Keratinocyte (primary cell): Measurements from ENCODE around the gene APEX1. TPM values are rescaled to one million over a fixed set of nuclear protein-coding genes. Genes with fewer than 3 reads are reported as not detected.

Experiments
- DNase-seq: peaks from one replicate; pipeline ENCODE4 v3.0.0-alpha.2; 2011; ENCODE audit warnings: low read depth, missing footprints, low spot score
- FAIRE-seq: peaks from 2 replicates; lab custom pipeline; 2011; peaks lifted over from hg19 to GRCh38; lab: Jason Lieb, UNC
- H2AFZ ChIP-seq: 2 replicates; pipeline ENCODE4 v1.6.0; 2012; ENCODE audit warnings: low read length, control low read depth, inconsistent platforms; ENCODE audit not compliant: control insufficient read depth
- H3K27ac ChIP-seq: 2 replicates; pipeline ENCODE4 v1.5.1; 2011; ENCODE audit warnings: low read length; ENCODE audit not compliant: control insufficient read depth, insufficient read depth
- H3K27me3 ChIP-seq: 3 replicates; pipeline ENCODE4 v1.6.0; 2011; ENCODE audit warnings: low read length; ENCODE audit not compliant: control insufficient read depth, insufficient read depth; ENCODE audit errors: extremely low read depth
- H3K36me3 ChIP-seq, 2 experiments: 2 replicates in 1 of 2; 3 replicates in 1 of 2; pipeline ENCODE4 v1.5.1; 2011; ENCODE audit warnings: low read length in 2 of 2, mild to moderate bottlenecking in 1 of 2; ENCODE audit not compliant: control insufficient read depth in 2 of 2, insufficient read depth in 2 of 2; ENCODE audit errors: extremely low read depth in 1 of 2
- H3K4me1 ChIP-seq: 3 replicates; pipeline ENCODE4 v1.5.1; 2011; ENCODE audit warnings: low read length; ENCODE audit not compliant: control insufficient read depth, insufficient read depth; ENCODE audit errors: extremely low read depth
- H3K4me2 ChIP-seq: 3 replicates; pipeline ENCODE4 v1.6.0; 2011; ENCODE audit warnings: low read depth, low read length; ENCODE audit not compliant: control insufficient read depth, insufficient read depth; ENCODE audit errors: extremely low read depth
- H3K4me3 ChIP-seq, 3 experiments: fragments of 200-600 bp in 1 of 3; sonication (generic) in 1 of 3; 2 replicates in 2 of 3; 3 replicates in 1 of 3; pipeline ENCODE4 v1.5.1; 2011 to 2016; ENCODE audit warnings: low read length in 3 of 3, mild to moderate bottlenecking in 3 of 3, control low read depth in 2 of 3, inconsistent platforms in 1 of 3, low read depth in 1 of 3, mixed read lengths in 1 of 3, mixed run types in 1 of 3, moderate library complexity in 1 of 3; ENCODE audit not compliant: control insufficient read depth in 2 of 3, insufficient read depth in 2 of 3; ENCODE audit errors: extremely low read depth in 1 of 3
- H3K79me2 ChIP-seq: 2 replicates; pipeline ENCODE4 v1.6.0; 2012; ENCODE audit warnings: low read length; ENCODE audit not compliant: control insufficient read depth, insufficient read depth
- H3K9ac ChIP-seq: 3 replicates; pipeline ENCODE4 v1.6.0; 2011; ENCODE audit warnings: low read length; ENCODE audit not compliant: control insufficient read depth, insufficient read depth; ENCODE audit errors: extremely low read depth
- H3K9me1 ChIP-seq: 3 replicates; pipeline ENCODE4 v1.6.0; 2011; ENCODE audit warnings: low read length; ENCODE audit not compliant: control insufficient read depth, insufficient read depth; ENCODE audit errors: extremely low read depth
- H3K9me3 ChIP-seq: 2 replicates; pipeline ENCODE4 v1.5.1; 2012; ENCODE audit warnings: low read depth, low read length; ENCODE audit not compliant: control insufficient read depth
- H4K20me1 ChIP-seq: 3 replicates; pipeline ENCODE4 v1.6.0; 2011; ENCODE audit warnings: low read length; ENCODE audit not compliant: control insufficient read depth, insufficient read depth; ENCODE audit errors: extremely low read depth
- EZH2 ChIP-seq: IDR thresholded peaks from one replicate; pipeline ENCODE4 v1.6.1; 2012; ENCODE audit warnings: inconsistent platforms, mild to moderate bottlenecking, low read length, moderate library complexity
- dilution Hi-C: fragments of 300-500 bp; cut with MboI; formaldehyde crosslinking; loops from one replicate; pipeline ENCODE4 v1.7.0; 2020; ENCODE audit warnings: low sequenced_read_pairs; ENCODE audit not compliant: extremely low pct_ligation_motif_present
- polyA plus RNA-seq, 5 experiments: library from polyadenylated mRNA; depleted of rRNA in 3 of 5; stranded (reverse) in 3 of 5; stranded (forward) in 1 of 5; unstranded in 1 of 5; fragments of >200 nt; gene quantifications; 1 replicate in 1 of 5; 2 replicates in 3 of 5; 3 replicates in 1 of 5; pipeline versions ENCODE4 v1.2.1 to v1.2.3, GENCODE V29; 2011 to 2012; ENCODE audit warnings: missing spikeins in 2 of 5, low read depth in 1 of 5, low replicate concordance in 1 of 5
- TF ChIP-seq, protein P1 (sequence below), 3 experiments: IDR thresholded peaks in 1 of 3; conservative IDR thresholded peaks in 1 of 3; optimal IDR thresholded peaks in 1 of 3; 2 replicates in 2 of 3; 3 replicates in 1 of 3; pipeline versions ENCODE3 to v1.5.1; 2011; ENCODE audit warnings: low read length in 3 of 3, mild to moderate bottlenecking in 3 of 3, moderate library complexity in 2 of 3, control low read depth in 1 of 3, inconsistent platforms in 1 of 3; ENCODE audit not compliant: insufficient read depth in 2 of 3; ENCODE audit errors: extremely low read depth in 1 of 3

Gene APEX1
- polyA plus RNA-seq, 1 donor (not counting 4 experiments of a cell fraction or from before 2014, with no cell fraction given) = 234 TPM

DNA sequence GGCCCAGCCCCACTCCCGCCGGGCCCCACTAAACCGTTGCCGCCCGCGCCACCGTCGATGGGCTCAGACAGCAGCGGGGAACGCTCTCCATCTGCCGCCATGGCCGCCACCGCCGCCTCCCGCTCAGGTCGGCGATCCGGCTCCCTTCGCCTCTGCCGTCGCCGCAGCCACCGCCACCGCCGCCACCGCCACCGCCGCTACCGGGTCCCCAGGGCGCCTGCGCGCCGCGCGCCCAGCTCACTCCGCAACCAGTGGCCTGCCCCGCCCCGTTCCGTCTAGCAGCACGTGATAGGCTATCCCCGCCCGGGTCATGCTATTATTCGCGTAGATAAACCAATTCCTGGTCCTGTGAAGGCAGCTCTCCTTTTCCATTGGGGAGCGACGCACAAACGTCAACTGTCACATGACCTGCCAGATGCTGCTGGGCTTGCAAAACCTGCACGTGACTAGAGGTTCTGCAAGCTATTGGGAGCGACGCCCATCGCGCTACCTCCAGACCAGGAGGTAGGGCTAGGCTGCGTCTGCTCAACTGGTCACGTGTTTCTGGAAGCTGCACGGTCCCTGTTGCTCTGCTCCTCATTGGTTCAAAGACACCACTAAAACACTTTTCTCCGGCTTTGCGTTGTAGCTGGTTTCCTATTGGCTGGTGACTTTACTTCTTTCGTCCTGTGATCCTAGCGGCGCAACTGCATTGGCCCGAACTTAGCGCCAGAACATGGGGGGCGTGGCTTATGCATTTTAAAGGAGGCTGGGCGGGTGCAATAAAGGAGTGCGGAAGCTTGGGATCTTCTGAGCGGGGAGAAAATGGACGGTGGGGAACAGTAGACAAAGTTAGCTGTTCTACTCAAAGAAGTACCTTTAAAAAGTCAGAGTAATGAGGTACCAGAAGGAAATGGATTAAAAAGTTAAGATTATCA is 6.5 kb downstream of the APEX1 start, which contains the start of gene PIP4P1:
TSS of gene PIP4P1 (minus strand) at position 210 of the 917 bp plus-strand sequence. CDS start at position 101, 109 bp downstream.
- Histone ChIP-seq H3K79me2 (peaks cover 34% of the 10 kb centered on the region), H3K9me1 (no peaks in the 10 kb centered on the region), H3K9ac (peak within 1 kb of the TSS; percentile 84), H3K4me1 (peaks cover 20% of the 10 kb centered on the region), H3K4me3 (peak within 1 kb of the TSS; percentile 76 to 88 (median 87)), H3K27ac (peak within 1 kb of the TSS; percentile 85), H3K36me3 (peaks cover 21 to 22% of the 10 kb centered on the region in 2 experiments), H3K27me3 (no peaks in the 10 kb centered on the region), H2AFZ (peak within 1 kb of the TSS; percentile 83), H3K9me3 (no peaks in the 10 kb centered on the region), H4K20me1 (peaks cover 3% of the 10 kb centered on the region), H3K4me2 (peak within 1 kb of the TSS; percentile 93)
- peak; percentile 46 for TF ChIP-seq EZH2
- TF ChIP-seq, protein P1, sequence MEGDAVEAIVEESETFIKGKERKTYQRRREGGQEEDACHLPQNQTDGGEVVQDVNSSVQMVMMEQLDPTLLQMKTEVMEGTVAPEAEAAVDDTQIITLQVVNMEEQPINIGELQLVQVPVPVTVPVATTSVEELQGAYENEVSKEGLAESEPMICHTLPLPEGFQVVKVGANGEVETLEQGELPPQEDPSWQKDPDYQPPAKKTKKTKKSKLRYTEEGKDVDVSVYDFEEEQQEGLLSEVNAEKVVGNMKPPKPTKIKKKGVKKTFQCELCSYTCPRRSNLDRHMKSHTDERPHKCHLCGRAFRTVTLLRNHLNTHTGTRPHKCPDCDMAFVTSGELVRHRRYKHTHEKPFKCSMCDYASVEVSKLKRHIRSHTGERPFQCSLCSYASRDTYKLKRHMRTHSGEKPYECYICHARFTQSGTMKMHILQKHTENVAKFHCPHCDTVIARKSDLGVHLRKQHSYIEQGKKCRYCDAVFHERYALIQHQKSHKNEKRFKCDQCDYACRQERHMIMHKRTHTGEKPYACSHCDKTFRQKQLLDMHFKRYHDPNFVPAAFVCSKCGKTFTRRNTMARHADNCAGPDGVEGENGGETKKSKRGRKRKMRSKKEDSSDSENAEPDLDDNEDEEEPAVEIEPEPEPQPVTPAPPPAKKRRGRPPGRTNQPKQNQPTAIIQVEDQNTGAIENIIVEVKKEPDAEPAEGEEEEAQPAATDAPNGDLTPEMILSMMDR (optimal IDR thresholded peaks at IDR 0.05 in 1 of 3, IDR thresholded peaks at IDR 0.05 in 1 of 3, conservative IDR thresholded peaks at IDR 0.05 in 1 of 3; ENCODE audit: extremely low read depth in 1 of 3, insufficient read depth in 2 of 3, low read length in 3 of 3) = no peak
- DNase-seq (peak; percentile 100), FAIRE-seq (peak; percentile 94)
- dilution Hi-C loops = no loop called here

DNA sequence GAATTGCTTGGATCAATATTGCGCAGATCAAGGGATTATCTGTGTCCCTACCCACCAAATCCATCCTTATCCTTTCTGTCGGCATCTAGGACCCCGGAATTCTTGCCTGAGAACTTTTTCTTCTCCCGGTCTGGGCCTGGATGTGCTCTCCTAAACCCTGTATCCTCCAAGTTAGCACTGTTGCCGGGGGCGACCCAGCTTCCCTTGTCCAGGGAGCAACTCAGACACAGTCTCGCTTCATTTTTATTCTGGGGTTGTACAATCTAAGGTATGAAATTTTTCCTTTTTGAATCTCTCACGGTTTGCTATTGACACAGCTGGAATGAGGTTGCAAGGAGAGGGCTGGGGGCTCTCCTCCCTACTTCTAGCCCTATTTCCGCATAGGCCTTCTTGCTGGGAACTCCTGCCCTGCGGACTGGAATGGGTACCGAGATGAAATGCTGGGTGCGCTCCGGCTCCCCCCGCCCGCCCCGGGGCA is 13.8 kb downstream of the APEX1 start:
- H3K27me3 ChIP-seq = no peaks in the 10 kb centered on the region
- peak overlapping the region; percentile 79 to 93 (median 87) for H3K4me3 ChIP-seq
- TF ChIP-seq, protein P1 (optimal IDR thresholded peaks at IDR 0.05 in 1 of 3, IDR thresholded peaks at IDR 0.05 in 1 of 3, conservative IDR thresholded peaks at IDR 0.05 in 1 of 3; ENCODE audit: extremely low read depth in 1 of 3, insufficient read depth in 2 of 3, low read length in 3 of 3) = no peak
- peak overlapping the region; percentile 92 for H3K4me2 ChIP-seq
- H4K20me1 ChIP-seq = peaks cover 4% of the 10 kb centered on the region
- no peak overlapping the region for H2AFZ ChIP-seq
- H3K27ac ChIP-seq = peak overlapping the region; percentile 91
- H3K4me1 ChIP-seq = peaks cover 18% of the 10 kb centered on the region
- DNase-seq (no peak), FAIRE-seq (no peak)
- no peaks in the 10 kb centered on the region for H3K9me3 ChIP-seq
- peaks cover 43% of the 10 kb centered on the region for H3K79me2 ChIP-seq
- dilution Hi-C loops = no loop called here
- no peaks in the 10 kb centered on the region for H3K9me1 ChIP-seq
- H3K9ac ChIP-seq = peak overlapping the region; percentile 97
- H3K36me3 ChIP-seq = peaks cover 7 to 21% of the 10 kb centered on the region in 2 experiments
